GM15510 (cell line): ENCODE results near the gene FBXO47.

Source experiments
- POLR2A ChIP-seq: IDR thresholded peaks from 3 replicates; pipeline ENCODE4 v1.6.1; 2011; ENCODE audit warnings: borderline replicate concordance; ENCODE audit not compliant: insufficient read length; ENCODE audit errors: extremely low read depth

FBXO47 gene

DNA sequence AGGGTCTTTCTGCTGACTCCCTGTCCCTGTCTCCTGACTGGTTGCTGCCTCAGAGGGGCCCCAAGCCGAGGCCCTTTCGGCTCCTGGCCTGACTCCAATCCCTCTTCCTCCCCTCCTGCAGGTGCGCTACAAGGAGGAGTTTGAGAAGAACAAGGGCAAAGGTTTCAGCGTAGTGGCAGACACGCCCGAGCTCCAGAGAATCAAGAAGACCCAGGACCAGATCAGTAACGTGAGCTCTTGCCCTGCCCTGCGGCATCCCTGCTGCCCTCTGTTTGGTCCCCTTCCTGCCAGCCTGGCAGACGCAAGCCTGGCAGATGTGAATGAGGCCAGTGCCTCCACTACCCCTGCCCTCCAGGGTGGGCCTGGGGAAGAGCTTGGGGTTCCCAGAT, 68.9 kb downstream of the FBXO47 start:
- no peak for TF ChIP-seq POLR2A

DNA sequence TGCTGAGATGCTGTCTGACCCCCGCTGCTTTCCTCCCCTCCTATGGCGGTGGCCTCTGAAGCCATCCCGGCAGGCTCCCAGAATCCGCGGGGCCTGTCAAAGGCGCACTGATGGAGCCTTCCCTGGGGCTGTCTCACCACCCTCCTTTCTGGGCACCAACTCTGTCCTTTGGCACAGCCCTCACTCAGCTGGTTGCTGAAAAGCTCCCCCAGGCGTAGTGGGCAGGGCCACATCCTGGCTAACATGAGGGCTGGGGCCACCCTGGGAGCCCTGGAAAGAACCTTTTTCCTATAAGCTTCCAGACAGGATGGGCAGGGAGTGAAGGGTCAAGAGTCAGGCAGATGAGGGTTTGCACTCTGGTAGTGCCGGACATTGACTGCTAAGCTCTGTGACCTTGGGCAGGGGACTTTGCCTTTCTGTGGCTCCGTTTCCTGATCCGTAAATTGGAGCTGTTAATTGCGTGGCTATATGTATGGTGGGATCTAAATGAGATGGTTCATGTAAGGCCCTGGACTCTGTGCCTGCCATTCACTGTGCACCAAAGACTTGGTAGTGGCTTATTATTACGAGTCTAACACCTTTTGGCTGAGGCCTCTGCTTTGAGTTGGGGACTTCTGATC, 69.4 kb downstream of the FBXO47 start:
- TF ChIP-seq POLR2A, result no peak

DNA sequence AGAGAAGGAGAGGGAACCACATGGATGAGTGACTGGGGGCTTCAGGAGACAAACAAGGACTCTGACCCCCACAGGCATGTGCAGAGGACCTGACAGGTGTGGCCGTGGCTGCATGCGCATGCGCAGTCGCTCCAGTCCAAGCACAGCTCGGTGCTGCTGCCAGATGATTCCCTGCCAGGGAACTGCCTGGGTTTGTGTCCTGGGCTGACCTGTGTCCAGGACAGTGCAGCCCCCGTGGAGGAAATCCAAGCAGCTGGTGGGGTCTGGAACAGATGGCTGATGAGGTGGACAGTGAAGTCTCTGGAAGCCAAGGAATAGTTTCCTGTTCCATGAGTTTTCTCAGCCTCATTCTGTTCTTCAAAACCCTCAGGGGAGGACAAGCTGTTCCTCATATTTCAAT, 70.0 kb downstream of the FBXO47 start:
- TF ChIP-seq POLR2A, result no peak

GRCh38 chr17:38896346-38896954, 70.8 kb downstream of the FBXO47 start:
- TF ChIP-seq POLR2A, result no peak

DNA sequence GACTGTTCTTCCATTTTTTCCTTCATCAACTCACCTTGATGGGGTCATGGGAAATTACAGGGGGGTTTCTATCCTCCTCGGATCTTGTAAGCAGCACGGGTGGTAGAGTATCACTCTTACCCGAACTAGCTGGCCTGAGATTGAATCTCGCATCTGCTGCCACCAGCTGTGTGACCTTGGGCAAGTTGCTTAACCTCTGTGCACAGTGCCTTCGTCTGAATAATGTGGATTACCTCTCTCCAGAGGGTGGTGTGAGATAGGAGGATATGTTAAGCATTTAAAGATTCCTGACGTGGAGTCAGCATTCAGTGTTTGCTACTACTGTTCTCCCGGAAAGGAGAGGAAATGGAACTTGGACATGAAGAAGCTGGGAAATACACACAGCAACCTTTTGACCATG, 72.9 kb downstream of the FBXO47 start:
- no peak for TF ChIP-seq POLR2A

DNA sequence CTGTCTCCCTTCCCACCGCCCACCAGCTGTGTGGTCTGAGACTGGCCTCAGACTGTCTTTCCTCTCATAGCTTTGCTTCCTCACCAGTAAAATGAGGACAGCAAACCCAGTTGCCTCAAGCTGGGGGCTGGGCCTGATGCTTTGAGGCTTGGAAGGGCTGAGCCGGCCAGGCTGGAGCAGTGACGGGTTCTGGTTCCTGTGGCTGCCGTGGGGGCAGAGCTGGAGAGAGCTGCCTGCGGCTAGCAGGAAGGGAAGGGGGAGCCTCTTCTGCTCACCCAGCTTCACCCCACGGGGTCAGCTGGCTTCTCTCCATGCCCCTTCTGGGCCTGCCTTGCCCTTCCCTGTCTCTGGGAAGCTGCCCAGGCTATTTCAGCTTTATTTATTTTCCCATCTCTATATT, 73.6 kb downstream of the FBXO47 start:
- no peak for TF ChIP-seq POLR2A

DNA sequence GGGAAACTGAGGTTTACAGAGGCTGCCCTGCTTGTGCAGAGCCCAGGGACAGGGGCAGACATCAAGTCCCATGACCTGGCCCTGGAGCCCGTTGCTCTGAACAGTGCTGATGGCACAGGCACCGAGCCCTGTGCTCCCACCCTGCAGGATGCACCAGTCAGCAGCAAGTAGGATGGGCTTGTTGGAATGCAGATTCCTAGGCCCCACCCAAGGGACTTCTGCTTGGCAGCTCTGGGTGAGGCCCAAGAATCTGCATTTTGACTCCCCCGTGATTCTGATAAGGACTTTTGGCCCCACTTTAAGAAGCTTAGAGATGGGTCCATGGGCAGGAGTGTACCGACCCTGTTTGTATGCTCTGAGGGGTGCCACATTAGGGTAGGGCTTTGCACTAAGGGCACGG, 74.1 kb downstream of the FBXO47 start:
- TF ChIP-seq POLR2A, result no peak

- no peak for TF ChIP-seq POLR2A
Observed at GRCh38 chr17:38892620-38893019, 74.6 kb downstream of the FBXO47 start.

DNA sequence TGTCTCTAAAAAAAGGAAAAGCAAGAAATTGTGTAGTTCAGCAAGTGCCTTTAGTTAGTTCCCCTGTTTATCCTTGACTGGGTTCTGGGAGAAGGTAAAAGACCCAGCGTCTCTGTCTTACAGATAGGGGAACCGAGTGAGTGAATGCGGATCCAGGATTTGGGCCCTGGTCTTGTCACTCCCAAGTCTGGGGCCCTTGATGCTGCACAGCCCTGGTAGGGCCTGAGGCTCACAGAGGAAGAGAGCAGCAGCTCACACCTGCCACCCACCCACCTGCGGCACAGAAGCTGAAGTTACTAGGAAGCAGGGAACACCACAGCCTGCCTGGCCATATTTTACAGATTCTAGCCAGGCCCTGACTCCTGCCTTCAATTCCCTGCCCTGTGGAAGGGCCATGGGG, 75.1 kb downstream of the FBXO47 start:
- no peak for TF ChIP-seq POLR2A

GRCh38 chr17:38891441-38891840, 75.8 kb downstream of the FBXO47 start:
- TF ChIP-seq POLR2A, result no peak

DNA sequence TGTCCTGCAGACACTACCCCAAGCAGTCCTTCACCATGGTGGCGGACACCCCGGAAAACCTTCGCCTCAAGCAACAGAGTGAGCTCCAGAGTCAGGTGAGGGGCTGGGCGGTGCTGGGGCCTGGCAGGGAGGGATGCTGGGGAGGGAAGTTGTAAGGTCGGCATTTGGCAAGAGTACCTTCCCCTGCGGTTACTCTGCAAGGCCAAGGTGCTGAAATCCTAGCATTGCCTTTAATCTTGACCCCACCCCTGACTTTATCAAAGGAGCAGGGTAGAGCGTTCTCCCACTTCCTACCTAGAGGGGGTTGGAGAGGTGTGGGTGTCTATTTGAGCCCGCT, 76.8 kb downstream of the FBXO47 start:
- TF ChIP-seq POLR2A, result no peak

- TF ChIP-seq POLR2A, result no peak
Observed at GRCh38 chr17:38889745-38890409, 77.3 kb downstream of the FBXO47 start.

DNA sequence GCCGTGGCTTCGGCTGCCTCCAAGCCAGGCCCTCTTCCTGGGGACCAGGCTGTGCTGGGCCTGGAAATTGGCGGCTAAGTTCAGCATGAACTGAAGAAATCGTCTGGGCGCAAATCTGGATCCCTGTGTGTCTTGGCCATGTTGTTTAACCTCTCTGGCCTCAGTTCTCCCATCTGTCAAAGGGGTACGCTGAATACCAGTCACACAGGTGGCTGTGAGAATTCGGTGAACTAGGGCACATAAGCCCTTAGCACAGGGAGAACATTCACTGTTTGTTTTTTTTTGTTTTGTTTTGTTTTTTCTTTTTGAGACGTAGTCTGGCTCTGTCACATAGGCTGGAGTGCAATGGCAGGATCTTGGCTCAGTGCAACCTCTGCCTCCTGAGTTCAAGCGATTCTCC, 78.4 kb downstream of the FBXO47 start:
- TF ChIP-seq POLR2A, result no peak

DNA sequence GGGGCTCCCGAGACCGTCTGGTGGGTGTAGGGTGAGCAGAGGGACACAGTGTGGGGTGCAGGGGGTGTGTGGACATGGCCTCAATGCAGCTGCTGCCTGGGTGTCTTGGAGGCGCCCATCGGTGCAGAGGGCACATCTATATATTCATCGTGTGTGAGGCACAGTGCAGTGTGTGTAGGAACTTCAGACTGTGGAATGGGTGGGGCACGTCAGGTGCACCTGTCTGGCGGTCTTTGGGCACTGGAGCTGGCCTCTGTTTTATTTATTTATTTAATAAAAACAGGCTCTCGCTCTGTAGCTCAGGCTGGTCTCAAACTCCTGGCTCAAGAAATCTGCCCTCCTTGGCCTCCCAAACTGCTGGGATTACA, 80.6 kb downstream of the FBXO47 start:
- no peak for TF ChIP-seq POLR2A
